Loucy (cell line): ENCODE measurements around the gene MOCS3.
A peak's percentile ranks its signal among the peaks of the same experiment; 100 is the strongest.

Source experiments
- H2AFZ ChIP-seq: fragments of 200-600 bp; sonication (generic); 2 replicates; pipeline ENCODE4 v1.6.0; 2016; ENCODE audit warnings: antibody characterized with exemption, mild to moderate bottlenecking, low read length, moderate library complexity
- H3F3A ChIP-seq: fragments of 200-600 bp; 2 replicates; pipeline ENCODE4 v1.6.0; 2016; ENCODE audit warnings: antibody characterized with exemption, low read depth, mild to moderate bottlenecking
- H3K27me3 ChIP-seq: fragments of 200-600 bp; sonication (generic); 2 replicates; pipeline ENCODE4 v1.6.1; 2014; ENCODE audit warnings: low read length, mild to moderate bottlenecking; ENCODE audit not compliant: insufficient read depth, poor library complexity, severe bottlenecking
- H3K36me3 ChIP-seq: fragments of 200-600 bp; sonication (generic); 2 replicates; pipeline ENCODE4 v1.6.1; 2016; ENCODE audit warnings: low read length; ENCODE audit not compliant: insufficient read depth
- H3K4me1 ChIP-seq: fragments of 200-600 bp; sonication (generic); 2 replicates; pipeline ENCODE4 v1.5.1; 2014; ENCODE audit warnings: low read length, mild to moderate bottlenecking; ENCODE audit not compliant: insufficient read depth, poor library complexity, severe bottlenecking
- H3K4me2 ChIP-seq: fragments of 200-600 bp; sonication (generic); 2 replicates; pipeline ENCODE4 v1.6.0; 2014; ENCODE audit warnings: antibody characterized with exemption, low read length, low read depth, mild to moderate bottlenecking; ENCODE audit not compliant: poor library complexity, severe bottlenecking
- H3K4me3 ChIP-seq: fragments of 200-600 bp; sonication (generic); 2 replicates; pipeline ENCODE4 v1.5.1; 2014; ENCODE audit warnings: low read length, mild to moderate bottlenecking, mixed read lengths; ENCODE audit not compliant: poor library complexity, severe bottlenecking
- H3K79me2 ChIP-seq: fragments of 200-600 bp; sonication (generic); 2 replicates; pipeline ENCODE4 v1.6.1; 2014; ENCODE audit warnings: low read length; ENCODE audit not compliant: insufficient read depth
- H3K9ac ChIP-seq: fragments of 200-600 bp; sonication (generic); 2 replicates; pipeline ENCODE4 v1.6.0; 2014; ENCODE audit warnings: mild to moderate bottlenecking, low read depth, low read length, moderate library complexity; ENCODE audit not compliant: poor library complexity, severe bottlenecking
- H3K9me2 ChIP-seq: fragments of 200-600 bp; sonication (generic); replicated peaks from 2 replicates; pipeline ENCODE4 v1.6.1; 2016; ENCODE audit warnings: low read depth, low read length, mixed read lengths
- H3K9me3 ChIP-seq: fragments of 200-600 bp; sonication (generic); 2 replicates; pipeline ENCODE4 v1.6.1; 2014; ENCODE audit warnings: mild to moderate bottlenecking, antibody characterized with exemption, low read length, low read depth; ENCODE audit not compliant: insufficient read depth
- H4K20me1 ChIP-seq: fragments of 200-600 bp; sonication (generic); 2 replicates; pipeline ENCODE4 v1.6.0; 2014; ENCODE audit warnings: antibody characterized with exemption, low read length, mild to moderate bottlenecking; ENCODE audit not compliant: insufficient read depth, poor library complexity, severe bottlenecking
- CTCF ChIP-seq: fragments of 200-600 bp; sonication (generic); conservative IDR thresholded peaks from 2 replicates; pipeline ENCODE4 v1.5.1; 2014; ENCODE audit warnings: mild to moderate bottlenecking, antibody characterized with exemption, low read length
- EZH2phosphoT487 ChIP-seq: fragments of 200-600 bp; IDR thresholded peaks from 2 replicates; pipeline ENCODE4 v1.6.1; 2018; ENCODE audit warnings: antibody characterized with exemption, mild to moderate bottlenecking, moderate library complexity, borderline replicate concordance

Gene MOCS3

GRCh38 chr20:50931306-50932015, 27.2 kb upstream of the MOCS3 start, which contains the start of gene ADNP:
Gene ADNP (minus strand): TSS chr20:50931437. CDS start chr20:50903996, 27,441 bp downstream.
- Histone ChIP-seq H3K4me3 (peak within 1 kb of the TSS; percentile 83), H3K79me2 (peaks cover 41% of the 10 kb centered on the region), H3K9me2 (no peaks in the 10 kb centered on the region), H3K9ac (peak within 1 kb of the TSS; percentile 85), H3K4me2 (peak within 1 kb of the TSS; percentile 38), H3F3A (peaks cover 9% of the 10 kb centered on the region; the same call in 1 of the 2 replicates), H3K9me3 (no peaks in the 10 kb centered on the region), H3K27me3 (no peaks in the 10 kb centered on the region), H4K20me1 (peaks cover 34% of the 10 kb centered on the region), H2AFZ (peak within 1 kb of the TSS; percentile 55; the same call in 1 of the 2 replicates), H3K4me1 (peaks cover 27% of the 10 kb centered on the region), H3K36me3 (peaks cover 28% of the 10 kb centered on the region)
- TF ChIP-seq EZH2phosphoT487 (no peak), CTCF (peak; percentile 62)

- Histone ChIP-seq H3K9me3 (no peaks in the 10 kb centered on the region), H3K4me1 (peaks cover 22% of the 10 kb centered on the region), H3K79me2 (peaks cover 35% of the 10 kb centered on the region), H2AFZ (no peak overlapping the region), H3K27me3 (no peaks in the 10 kb centered on the region), H3F3A (peaks cover 9% of the 10 kb centered on the region; the same call in 1 of the 2 replicates), H3K9me2 (no peaks in the 10 kb centered on the region), H3K4me3 (no peak overlapping the region), H3K4me2 (no peak overlapping the region), H3K9ac (no peak overlapping the region), H3K36me3 (peaks cover 34% of the 10 kb centered on the region), H4K20me1 (peaks cover 28% of the 10 kb centered on the region)
- TF ChIP-seq EZH2phosphoT487 (no peak), CTCF (no peak)
Measured at GRCh38 chr20:50932016-50932485, 26.6 kb upstream of the MOCS3 start.

- Histone ChIP-seq H3K9me3 (no peaks in the 10 kb centered on the region), H4K20me1 (peaks cover 20% of the 10 kb centered on the region), H3K79me2 (peaks cover 28% of the 10 kb centered on the region), H2AFZ (no peak overlapping the region), H3K4me3 (no peak overlapping the region), H3F3A (peaks cover 9% of the 10 kb centered on the region; the same call in 1 of the 2 replicates), H3K4me1 (peaks cover 15% of the 10 kb centered on the region), H3K9me2 (no peaks in the 10 kb centered on the region), H3K27me3 (no peaks in the 10 kb centered on the region), H3K36me3 (peaks cover 35% of the 10 kb centered on the region), H3K4me2 (no peak overlapping the region), H3K9ac (no peak overlapping the region)
- no peak for TF ChIP-seq CTCF
- no peak for TF ChIP-seq EZH2phosphoT487
Measured at GRCh38 chr20:50932691-50933280, 25.8 kb upstream of the MOCS3 start.
